GM12872 (cell line): ENCODE measurements around the gene JPH2.

Experiments
- TF ChIP-seq, protein P1 (sequence below): IDR thresholded peaks from 3 replicates; pipeline ENCODE4 v1.5.1; 2011; ENCODE audit warnings: low read depth, mild to moderate bottlenecking, low read length, moderate library complexity; ENCODE audit not compliant: insufficient read depth

JPH2 gene

DNA sequence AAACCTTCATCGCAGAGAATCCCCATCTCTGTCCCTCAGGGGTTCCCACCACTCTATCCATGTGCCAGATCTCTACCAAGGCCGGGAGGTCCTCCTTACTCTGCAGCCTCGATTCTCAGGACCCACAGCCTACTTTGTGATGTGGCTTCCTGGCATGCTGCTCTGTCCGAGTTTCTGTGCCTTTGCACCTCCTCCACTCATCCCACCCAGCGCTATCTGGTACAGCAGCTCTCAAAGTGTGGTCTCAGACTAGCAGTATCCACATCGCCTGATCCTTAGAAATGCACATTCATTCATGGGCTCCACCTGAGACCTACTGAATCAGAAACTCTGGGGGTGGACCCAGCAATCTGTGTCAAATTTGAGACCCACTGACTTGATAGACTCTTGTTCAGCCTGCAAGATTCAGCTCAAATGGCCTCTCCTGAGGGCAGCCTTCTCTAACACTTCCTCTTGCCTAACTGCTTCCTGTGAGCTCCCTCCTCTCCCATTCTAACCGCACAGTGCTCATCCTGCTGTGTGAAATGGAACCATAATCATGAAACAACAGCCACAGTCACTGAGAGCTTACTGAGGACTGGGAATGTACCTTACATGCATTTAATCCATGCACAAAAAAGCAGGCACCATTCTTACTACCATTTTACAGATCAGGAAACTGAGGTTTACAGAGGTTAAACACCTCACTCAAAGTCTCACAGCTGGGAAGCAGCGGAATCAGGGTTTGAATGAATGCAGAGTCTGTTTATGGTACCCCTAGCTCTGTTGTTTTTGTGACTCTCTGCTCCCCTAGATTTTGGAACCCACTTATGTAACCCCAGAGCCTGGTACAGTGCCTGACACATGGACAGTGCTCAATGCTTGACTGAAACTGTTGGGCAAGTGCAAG, 69.4 kb downstream of the JPH2 start:
- TF ChIP-seq, protein P1, sequence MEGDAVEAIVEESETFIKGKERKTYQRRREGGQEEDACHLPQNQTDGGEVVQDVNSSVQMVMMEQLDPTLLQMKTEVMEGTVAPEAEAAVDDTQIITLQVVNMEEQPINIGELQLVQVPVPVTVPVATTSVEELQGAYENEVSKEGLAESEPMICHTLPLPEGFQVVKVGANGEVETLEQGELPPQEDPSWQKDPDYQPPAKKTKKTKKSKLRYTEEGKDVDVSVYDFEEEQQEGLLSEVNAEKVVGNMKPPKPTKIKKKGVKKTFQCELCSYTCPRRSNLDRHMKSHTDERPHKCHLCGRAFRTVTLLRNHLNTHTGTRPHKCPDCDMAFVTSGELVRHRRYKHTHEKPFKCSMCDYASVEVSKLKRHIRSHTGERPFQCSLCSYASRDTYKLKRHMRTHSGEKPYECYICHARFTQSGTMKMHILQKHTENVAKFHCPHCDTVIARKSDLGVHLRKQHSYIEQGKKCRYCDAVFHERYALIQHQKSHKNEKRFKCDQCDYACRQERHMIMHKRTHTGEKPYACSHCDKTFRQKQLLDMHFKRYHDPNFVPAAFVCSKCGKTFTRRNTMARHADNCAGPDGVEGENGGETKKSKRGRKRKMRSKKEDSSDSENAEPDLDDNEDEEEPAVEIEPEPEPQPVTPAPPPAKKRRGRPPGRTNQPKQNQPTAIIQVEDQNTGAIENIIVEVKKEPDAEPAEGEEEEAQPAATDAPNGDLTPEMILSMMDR = no peak

DNA sequence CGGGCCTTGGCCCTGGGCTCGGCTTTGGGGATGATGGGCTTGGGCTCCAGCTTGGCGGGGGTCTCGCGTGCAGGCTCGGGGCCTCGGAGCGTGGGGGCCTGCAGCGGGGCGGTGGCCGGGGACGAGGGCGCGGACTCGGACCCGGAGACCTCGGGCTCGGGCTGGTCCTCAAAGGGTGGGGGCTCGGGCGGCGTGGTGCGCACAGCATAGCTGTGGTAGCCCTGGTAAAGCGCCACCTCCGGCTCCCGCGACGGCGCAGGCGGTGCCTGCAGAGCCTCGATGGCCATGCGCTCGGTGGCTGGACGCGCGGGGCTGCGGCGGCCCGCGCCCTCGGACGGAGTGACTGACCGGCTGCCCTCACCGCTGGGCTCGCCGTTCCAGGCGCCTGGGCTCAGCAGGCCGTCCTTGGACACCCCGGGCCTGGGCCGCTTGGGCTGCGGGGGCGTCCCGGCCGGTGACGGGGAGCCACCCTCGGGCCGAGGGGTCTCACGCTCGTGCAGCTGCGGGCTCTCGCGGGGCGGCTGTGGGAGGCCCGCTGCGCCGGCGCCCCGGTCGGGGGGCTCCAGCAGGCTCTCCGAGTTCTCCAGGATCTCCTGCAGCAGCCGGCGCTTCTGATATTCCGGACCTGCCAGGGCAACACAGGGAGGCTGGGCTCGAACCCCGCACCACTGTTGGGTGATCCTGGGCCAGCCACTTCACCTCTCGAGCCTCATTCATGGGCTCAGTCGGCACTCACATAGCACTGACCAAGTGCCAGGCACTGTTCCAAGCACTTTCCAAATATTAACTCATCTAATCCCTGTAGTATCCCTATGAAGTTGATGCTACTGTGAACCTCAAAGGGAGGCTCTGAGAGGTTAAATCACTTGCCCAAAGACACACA, 71.0 kb downstream of the JPH2 start:
- TF ChIP-seq, protein P1 = no peak

DNA sequence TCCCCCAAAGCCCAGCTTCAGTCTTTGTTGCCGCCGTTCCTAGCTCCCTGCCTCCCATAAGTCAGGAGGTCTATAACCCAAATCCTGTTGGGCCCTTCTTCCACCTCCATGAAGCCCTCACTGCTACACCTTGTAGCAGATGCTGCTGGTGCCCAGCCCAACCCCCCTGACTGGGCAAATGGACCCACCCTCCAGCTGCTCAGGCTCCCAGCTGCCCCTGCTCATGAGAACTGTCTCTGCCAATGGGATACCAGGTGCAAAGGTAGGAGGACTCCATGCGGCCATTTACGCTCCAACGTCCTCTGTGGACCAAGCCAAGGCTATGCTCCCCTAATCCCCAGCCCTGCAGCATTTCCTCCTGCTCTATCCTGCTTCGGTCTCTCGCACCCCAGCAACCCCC, 71.8 kb downstream of the JPH2 start:
- TF ChIP-seq, protein P1 = no peak

DNA sequence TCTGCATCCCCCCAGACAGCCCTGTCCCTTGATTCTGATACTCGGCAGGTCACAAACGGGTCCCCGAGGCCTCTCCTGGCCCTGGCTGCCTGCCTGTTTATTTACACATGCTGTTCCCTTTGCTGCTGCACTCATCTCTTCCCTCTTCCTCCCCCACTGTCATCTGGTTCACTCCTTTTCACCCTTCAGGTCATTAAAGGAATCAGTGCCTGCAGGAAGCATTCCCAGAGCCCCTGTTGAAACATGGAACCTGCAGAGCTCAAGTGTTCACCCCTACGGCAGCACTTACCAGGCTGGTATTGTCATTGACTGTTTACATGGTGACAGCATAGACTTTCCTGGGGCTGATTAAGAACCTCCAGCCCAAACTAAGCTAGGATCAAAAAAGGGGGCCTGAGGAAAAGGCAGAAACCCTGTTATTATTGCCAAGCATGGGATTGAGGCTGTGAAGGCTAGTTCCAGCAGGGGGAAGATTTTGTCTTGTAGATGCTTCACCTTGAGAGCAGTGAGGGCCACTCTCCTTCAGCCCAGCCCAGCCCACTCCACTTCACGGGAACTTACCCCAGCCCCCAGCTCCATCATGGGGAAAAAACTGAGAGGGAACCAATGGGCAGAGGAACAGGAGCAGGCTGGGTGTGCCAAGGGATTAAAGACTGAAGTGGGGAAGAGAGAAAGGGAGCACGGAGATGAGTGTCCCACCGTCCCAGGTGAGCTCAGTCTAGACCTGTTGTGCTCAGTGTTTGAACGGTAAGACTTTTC, 73.2 kb downstream of the JPH2 start:
- TF ChIP-seq, protein P1 = no peak

DNA sequence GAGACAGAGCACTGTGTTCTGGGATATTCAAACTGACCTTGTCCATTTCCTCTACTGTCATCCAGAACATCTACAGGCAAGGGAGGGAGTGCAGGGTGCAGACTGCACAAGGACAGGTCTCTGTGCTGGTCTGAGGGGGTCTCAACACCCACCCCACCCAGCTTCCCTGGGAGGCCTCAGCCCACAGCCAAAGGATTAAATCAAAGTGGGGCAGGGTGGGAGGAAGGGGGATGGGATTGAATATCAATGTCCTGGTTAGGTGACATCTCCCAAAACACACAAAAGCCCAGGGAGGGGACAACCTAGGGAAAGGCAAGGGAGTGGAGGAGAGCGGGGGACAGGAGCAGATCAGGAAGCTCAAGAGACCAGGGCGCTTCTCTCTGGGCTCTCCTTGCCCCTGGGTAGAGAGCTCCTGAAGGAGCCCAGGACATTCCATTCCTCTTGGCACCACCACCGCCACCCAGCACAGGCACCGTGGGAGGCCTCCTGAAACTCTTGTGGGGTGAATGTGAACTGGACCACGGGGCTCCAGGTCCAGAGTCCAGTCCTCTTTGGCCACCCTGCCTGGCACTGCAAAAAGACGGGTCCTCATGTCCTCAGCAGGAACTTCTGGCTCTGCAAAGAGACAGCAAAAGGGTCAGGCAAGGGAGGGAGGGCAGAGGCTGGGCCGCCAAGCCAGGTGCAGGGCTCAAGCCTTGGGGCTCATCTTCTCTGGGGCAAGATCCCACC, 73.9 kb downstream of the JPH2 start:
- TF ChIP-seq, protein P1 = no peak

DNA sequence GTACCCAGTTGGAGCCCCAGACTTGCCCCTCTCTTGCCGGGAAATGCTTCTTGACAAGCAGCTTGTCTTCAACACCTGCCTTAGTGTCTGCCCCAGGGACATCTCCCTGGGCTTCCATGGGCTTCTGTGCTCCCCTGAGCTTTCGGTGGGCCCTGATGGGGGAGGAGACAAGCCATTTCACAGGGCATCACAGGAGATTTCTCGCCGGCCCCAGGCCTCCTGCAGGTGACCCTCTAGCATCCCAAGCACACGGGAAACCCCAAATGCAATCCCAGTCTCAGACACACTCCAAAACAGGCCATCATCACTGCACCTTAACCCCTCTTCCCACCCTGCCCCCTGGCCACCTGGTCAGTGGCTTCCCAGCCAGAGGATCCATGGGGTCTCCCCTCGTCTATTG, 74.5 kb downstream of the JPH2 start:
- TF ChIP-seq, protein P1 = no peak
